Epithelial cell of proximal tubule (primary cell): ENCODE results near the gene CLCN1. TPM values are rescaled to one million over a fixed set of nuclear protein-coding genes. Genes with fewer than 3 reads are reported as not detected.

Experiments used
- DNase-seq: peaks from one replicate; pipeline ENCODE4 v3.0.0-alpha.2; 2011; ENCODE audit warnings: low read depth
- H3K4me3 ChIP-seq: 2 replicates; pipeline ENCODE4 v1.5.1; 2011; ENCODE audit warnings: low read depth, mild to moderate bottlenecking, low read length
- CTCF ChIP-seq: conservative IDR thresholded peaks from 2 replicates; pipeline ENCODE4 v1.5.1; 2012; ENCODE audit warnings: low read depth, mild to moderate bottlenecking, low read length
- total RNA-seq: library from RNA; depleted of rRNA; stranded (reverse); fragments of >200 nt; gene quantifications from 2 replicates; pipeline ENCODE4 v1.2.3, GENCODE V29; 2015

Gene CLCN1
- total RNA-seq, 1 donor from 2014 or later: not detected

DNA sequence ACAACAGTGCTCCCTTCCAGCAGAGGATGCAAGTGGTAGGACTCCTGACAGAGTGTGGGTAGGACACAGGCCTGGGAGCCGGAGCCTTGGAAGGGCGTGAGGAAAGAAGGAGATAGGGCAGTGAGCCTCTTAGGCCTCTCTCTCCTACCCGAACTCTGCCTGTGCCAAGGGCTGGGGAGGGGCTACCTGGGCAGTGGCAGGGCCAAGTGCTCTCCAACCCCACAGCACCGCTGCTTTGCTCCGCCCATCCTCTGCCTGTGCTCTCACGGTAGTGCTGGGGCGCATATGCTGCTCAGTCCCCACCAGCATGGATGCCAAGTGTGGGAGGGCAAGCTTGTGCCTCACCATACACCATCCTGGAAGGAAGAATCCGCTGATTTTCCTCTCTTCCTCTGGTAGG is 39.1 kb downstream of the CLCN1 start:
- no peak overlapping the region for H3K4me3 ChIP-seq
- no peak for TF ChIP-seq CTCF
- no peak for DNase-seq

- no peak for DNase-seq
- H3K4me3 ChIP-seq: no peak overlapping the region
- TF ChIP-seq CTCF: no peak
Measured at GRCh38 chr7:143355450-143356385, 39.8 kb downstream of the CLCN1 start.

DNA sequence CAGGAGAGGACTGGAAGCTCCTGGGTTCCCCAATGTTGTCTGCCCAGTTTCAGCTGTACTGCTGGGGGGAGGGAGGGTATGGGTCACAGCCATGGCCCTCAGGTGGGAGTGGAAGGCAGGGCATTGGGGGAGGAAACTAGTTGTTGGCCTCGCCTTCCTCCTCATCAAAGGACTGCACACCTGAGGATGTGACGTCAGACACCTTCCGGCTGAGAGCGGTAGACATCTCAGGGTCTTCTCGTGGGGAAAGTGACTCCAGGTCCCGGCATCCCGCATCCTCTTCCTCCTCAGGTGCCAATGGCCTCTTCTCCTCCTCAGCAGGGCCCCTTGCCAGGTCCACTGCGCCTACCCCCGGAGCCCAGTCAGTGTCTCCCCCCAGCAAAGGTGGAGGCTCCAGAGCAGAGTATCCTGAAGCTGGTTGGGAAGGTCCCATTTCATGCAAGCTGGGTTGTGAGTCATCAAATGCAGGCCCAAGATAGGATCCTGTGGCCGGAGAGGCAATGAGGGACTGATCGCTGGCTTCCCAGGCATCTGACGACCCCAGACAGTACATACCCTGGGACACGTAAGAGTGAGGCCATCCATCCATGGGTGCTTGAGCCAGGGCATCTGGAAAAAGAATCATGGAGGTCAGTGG is 40.6 kb downstream of the CLCN1 start:
- no peak for DNase-seq
- H3K4me3 ChIP-seq: no peak overlapping the region
- TF ChIP-seq CTCF: no peak

- no peak overlapping the region for H3K4me3 ChIP-seq
- no peak for TF ChIP-seq CTCF
- DNase-seq: no peak
Measured at GRCh38 chr7:143358626-143359025, 42.7 kb downstream of the CLCN1 start.

DNA sequence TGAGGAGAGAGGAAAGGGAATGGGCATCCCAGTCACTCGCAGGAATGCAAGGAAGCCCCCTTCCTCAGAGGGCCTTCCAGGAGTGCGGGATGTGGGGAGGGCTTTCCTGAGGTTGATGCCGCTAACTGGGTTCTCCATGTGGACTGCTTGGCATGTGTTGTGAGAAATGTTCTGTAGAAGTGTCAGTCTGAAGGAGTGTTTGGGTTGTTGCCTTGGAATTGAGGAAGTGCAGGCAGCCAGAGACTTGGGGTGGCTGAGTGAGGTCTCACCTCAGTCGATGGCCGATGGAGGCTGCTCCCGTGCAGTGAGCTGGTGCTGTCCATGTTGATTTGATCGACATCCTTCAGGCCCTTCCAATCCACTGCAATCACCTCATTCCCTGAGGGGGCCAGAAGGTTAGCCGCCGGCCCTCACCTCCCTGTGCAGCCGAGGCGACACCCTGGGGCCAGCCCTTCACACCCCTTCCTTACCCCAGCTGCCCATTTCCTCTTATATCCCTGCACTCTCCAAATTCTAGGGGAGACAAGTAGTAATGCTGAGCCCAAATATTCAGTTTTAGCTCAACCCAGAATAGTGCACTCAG is 44.0 kb downstream of the CLCN1 start:
- TF ChIP-seq CTCF: no peak
- H3K4me3 ChIP-seq: no peak overlapping the region
- DNase-seq: no peak

DNA sequence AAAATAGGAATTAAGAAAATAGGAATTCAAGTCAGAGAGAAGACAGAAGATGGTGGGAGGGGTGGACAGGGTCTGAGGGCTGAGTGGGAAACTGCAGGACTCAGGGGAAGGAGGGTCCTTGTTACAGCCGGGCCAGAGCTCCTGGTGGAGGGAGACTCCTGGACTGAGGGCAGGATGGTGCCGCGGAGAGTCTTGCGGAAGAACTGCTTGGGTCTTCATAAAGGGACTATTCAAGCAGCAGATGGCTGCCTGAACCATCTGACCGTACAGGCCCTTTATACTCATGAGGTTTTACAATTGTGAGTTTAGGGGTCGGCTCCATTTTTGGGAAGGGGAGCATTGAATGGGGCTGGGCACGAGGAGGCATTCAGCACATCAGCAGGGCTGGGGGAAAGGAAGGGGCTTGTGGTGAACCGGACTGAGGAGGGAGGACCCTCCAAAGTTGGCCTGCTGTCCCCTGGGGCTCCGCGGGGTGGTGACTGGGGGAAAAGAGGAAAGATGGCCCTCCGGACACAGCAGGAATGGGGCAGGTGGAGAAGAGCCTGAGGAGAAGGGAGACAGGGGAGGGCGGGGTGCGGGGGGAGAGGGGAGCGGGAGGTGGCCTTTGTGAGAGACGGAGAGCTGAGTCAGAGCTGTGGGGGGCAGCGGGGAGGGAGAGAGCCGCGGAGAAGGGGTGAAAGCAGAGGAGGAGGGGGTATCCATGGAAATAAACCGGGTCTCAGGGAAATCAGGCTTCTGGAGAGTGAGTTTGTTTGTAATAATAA is 45.1 kb downstream of the CLCN1 start:
- DNase-seq: no peak
- H3K4me3 ChIP-seq: no peak overlapping the region
- TF ChIP-seq CTCF: no peak
